ENCODE data around the gene PTTG1.

PTTG1 gene

GRCh38 chr5:160474084-160474483 lies 52.4 kb downstream of the PTTG1 start:
- no peak for DNase-seq

- DNase-seq: no peak
Observed at GRCh38 chr5:160475864-160476438, 54.3 kb downstream of the PTTG1 start.

- no peak for DNase-seq
Observed at GRCh38 chr5:160477266-160477970, 55.8 kb downstream of the PTTG1 start.

- no peak for DNase-seq
Observed at GRCh38 chr5:160478163-160478562, 56.5 kb downstream of the PTTG1 start.
